GM10248 (cell line): ENCODE measurements around the gene CMTR1.

ENCODE experiments used
- CTCF ChIA-PET: fragments of 300-600 bp; sonication (Branson Sonifier 250); formaldehyde crosslinking; extraction: SDS; loops from one replicate; lab custom pipeline; 2021; ENCODE audit warnings: antibody characterized with exemption; lab: Yijun Ruan, JAX
- POLR2A ChIA-PET: fragments of 350-650 bp; sonication (Branson Sonifier 250); formaldehyde crosslinking; extraction: SDS; loops from one replicate; lab custom pipeline; 2020; ENCODE audit warnings: antibody characterized with exemption; lab: Yijun Ruan, JAX
- DNase-seq: peaks from one replicate; pipeline ENCODE4 v3.0.0; 2012; ENCODE audit errors: extremely low spot score
- CTCF ChIP-seq: IDR thresholded peaks from 2 replicates; pipeline ENCODE4 v1.5.1; 2012; ENCODE audit warnings: mild to moderate bottlenecking, low read depth; ENCODE audit errors: extremely low read depth, missing control alignments, control extremely low read depth

The CMTR1 gene

DNA sequence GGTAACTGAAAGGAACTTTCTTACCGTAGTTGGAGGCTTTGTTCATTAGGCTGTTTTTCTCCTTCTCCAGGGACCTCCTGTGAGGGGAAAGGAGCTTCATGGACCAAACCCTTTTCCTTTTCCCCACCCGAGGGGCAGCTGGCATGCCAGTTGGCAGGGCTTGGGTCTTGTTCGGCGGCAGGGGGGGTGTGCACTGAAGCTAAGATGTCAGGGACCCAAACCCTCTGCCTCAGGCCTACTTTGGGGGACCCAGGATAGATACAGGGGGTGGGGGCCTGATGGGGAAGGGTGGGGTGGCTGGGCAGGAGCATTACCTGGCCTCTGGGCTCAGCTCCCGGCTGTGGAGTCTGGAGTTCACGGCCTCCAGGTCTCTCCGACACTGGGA lies 51.8 kb downstream of the CMTR1 start:
- ChIA-PET POLR2A (no interaction called here), CTCF (interaction anchor here (0.8 to 3.3 kb wide), 17 partner anchors 12 to 1009 kb away, joined by 3 to 20 read pairs (median 3); no protein-coding TSS in a partner anchor)
- TF ChIP-seq CTCF = no peak
- no peak for DNase-seq

DNA sequence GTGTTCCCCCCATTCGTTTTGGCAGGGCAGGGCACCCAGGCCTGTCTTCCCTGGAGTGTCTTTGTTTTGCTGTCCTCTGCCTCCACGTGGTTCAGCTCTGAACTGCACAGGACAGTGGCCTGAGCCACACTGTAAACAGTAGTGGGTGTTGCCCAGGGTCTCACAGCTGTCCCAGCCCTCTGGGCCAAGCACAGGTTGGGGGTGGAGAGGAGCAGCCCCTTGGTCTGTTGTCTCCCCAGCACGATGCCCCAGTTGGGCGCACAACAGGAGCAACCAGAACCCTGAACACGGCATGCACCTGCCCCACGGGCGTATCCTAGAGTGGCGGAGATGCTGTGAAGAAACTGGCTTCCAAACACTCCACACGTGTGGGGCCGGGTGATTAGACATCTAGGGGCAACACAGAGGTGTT lies 52.3 kb downstream of the CMTR1 start:
- ChIA-PET CTCF (interaction anchor here (0.8 to 3.3 kb wide), 18 partner anchors 11 to 1009 kb away, joined by 3 to 20 read pairs (median 3); no protein-coding TSS in a partner anchor), POLR2A (no interaction called here)
- TF ChIP-seq CTCF = no peak
- DNase-seq = no peak

DNA sequence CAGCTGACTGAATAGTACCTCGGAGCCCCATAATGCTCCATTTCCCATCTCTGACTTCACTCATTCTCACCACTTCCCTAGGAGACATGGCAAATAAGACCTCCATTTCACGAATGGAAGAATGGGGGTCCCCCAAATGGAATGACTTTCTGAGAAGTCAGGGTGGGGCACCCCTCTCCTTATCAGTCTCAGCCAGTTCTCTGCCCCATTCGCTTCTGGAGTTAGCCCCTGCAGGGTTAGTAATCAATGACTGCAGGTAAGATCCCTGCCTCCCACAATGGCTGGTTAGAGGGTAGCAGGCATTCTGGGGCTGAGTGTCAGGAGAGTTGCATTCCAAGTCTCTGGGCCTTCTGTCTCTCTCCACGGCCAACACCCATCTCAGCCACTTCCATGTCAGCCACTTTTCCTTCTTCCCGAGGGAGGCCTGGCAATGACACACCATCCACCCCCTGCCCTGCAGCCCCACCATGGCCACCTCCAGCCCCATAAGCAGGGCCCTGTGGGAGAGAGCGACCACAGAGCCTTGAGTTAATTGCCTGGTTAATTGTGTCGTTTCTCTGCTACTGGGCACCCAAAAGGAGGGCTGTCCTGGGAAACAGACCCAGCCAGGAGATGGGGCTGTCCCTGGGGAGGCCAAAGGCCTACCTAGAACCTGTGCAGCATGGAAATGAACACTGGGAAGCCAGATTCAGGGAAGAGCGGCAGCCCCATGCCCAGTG lies 53.3 kb downstream of the CMTR1 start:
- CTCF ChIA-PET = interaction anchor here (1.3 to 2.8 kb wide), 2 partner anchors 52 to 79 kb away, joined by 4 to 19 read pairs; no protein-coding TSS in a partner anchor
- TF ChIP-seq CTCF = no peak
- POLR2A ChIA-PET = no interaction called here
- no peak for DNase-seq

DNA sequence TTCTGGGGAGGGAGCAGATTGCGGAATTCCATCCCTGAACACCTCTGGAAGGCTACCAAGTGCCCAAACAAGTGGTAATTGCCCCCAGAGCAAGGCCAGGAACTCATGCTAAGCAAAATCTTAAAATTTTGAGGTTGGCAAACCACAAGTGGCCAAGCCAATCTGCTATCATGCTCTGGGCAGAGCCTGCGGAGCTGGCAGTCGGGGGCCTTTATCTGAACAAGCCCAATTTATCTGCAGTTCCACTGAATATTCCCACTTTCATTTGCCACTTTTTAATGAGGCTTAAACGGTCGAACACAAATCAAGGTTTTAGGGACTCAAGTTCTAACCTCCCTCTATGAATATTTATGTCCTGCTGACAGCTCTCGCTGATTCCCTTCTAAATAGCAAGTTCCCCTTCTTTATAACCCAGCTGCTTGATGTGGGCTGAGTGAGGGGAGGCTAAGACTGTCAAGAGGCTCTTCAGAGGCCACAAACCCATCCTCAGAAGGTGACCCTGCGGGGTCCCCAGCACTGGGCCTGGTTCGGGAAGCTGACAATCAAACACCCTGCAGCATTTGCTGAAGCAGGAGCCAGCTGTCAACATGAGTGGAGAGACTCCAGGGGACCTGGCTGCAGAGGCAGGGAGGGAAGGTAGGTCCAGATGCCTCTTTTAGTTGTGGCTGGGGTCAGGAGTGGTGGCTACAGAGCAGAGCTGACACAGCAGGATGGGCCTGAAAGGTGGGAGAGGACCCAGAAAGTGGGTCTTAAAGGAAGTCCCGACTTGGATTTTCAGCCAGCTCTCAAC lies 54.8 kb downstream of the CMTR1 start:
- CTCF ChIA-PET = interaction anchor here (1.0 to 2.8 kb wide), 8 partner anchors 9 to 205 kb away, joined by 3 to 19 read pairs (median 4); no protein-coding TSS in a partner anchor

GRCh38 chr6:37488476-37488875 lies 55.5 kb downstream of the CMTR1 start:
- DNase-seq = no peak
- ChIA-PET POLR2A (interaction anchor here (0.8 kb wide), 1 partner anchor 13 kb away, joined by 3 read pairs; no protein-coding TSS in a partner anchor), CTCF (interaction anchor here (1.0 to 2.8 kb wide), 6 partner anchors 8 to 204 kb away, joined by 4 to 19 read pairs (median 5); no protein-coding TSS in a partner anchor)
- TF ChIP-seq CTCF = no peak

More for the DNA sequence above, 54.8 kb downstream of the CMTR1 start:
- POLR2A ChIA-PET = interaction anchor here (0.8 kb wide), 1 partner anchor 13 kb away, joined by 3 read pairs; no protein-coding TSS in a partner anchor
- no peak for DNase-seq
- TF ChIP-seq CTCF = no peak

- ChIA-PET POLR2A (no interaction called here), CTCF (interaction anchor here (2.4 to 3.8 kb wide), 4 partner anchors 9 to 202 kb away, joined by 10 to 17 read pairs (median 16); partner anchors contain the start of gene CCDC167)
- TF ChIP-seq CTCF = peak; percentile 4
- DNase-seq = no peak
Measured at GRCh38 chr6:37489697-37490336, 56.8 kb downstream of the CMTR1 start.
